OCI-LY3 (cell line): Measurements from ENCODE around the gene CHRM1.
"Not testable (repeated sequence)": the region's sequence is repeated elsewhere in the genome, so short reads cannot be mapped to it uniquely, and the experiment has no call there.

Source experiments
- H2AFZ ChIP-seq: fragments of 200-600, 300-600 bp; shearing (Covaris generic); 2 replicates; pipeline ENCODE4 v1.6.0; 2014; ENCODE audit warnings: antibody characterized with exemption, low read depth, low read length
- H3K27ac ChIP-seq: fragments of 200-600, 300-600 bp; sonication (generic); 2 replicates; pipeline ENCODE4 v1.5.1; 2014; ENCODE audit warnings: mild to moderate bottlenecking, low read length, moderate library complexity, mixed read lengths
- H3K27me3 ChIP-seq: fragments of 200-600, 300-600 bp; sonication (generic); 2 replicates; pipeline ENCODE4 v1.6.1; 2014; ENCODE audit warnings: low read depth, low read length, mixed read lengths
- H3K36me3 ChIP-seq: fragments of 200-600, 300-600 bp; sonication (generic); replicated peaks from 2 replicates; pipeline ENCODE3; 2014; ENCODE audit warnings: low read depth, low read length, mixed read lengths
- H3K4me1 ChIP-seq: fragments of 300-600, 200-600 bp; sonication (generic); 2 replicates; pipeline ENCODE4 v1.6.1; 2014; ENCODE audit warnings: low read length, mixed read lengths
- H3K4me2 ChIP-seq: fragments of 200-600, 300-600 bp; sonication (generic); 2 replicates; pipeline ENCODE4 v1.6.1; 2014; ENCODE audit warnings: low read length, mixed read lengths
- H3K4me3 ChIP-seq: fragments of 300-600, 200-600 bp; sonication (generic); 2 replicates; pipeline ENCODE4 v1.5.1; 2014; ENCODE audit warnings: antibody characterized with exemption, mild to moderate bottlenecking, low read length, moderate library complexity
- H3K79me2 ChIP-seq: fragments of 300-600, 200-600 bp; shearing (Covaris generic); 2 replicates; pipeline ENCODE4 v1.6.1; 2014; ENCODE audit warnings: mild to moderate bottlenecking, low read length, mixed read lengths
- H3K9ac ChIP-seq: fragments of 300-600, 200-600 bp; shearing (Covaris generic); 2 replicates; pipeline ENCODE4 v1.6.0; 2014; ENCODE audit warnings: mild to moderate bottlenecking, low read length, moderate library complexity
- H3K9me3 ChIP-seq: fragments of 200-600, 300-600 bp; shearing (Covaris generic); 2 replicates; pipeline ENCODE4 v1.6.1; 2014; ENCODE audit warnings: low read length, mixed read lengths; ENCODE audit not compliant: insufficient read depth
- H4K20me1 ChIP-seq: fragments of 200-600, 300-600 bp; sonication (generic); 2 replicates; pipeline ENCODE4 v1.6.1; 2016; ENCODE audit warnings: low read length, mixed read lengths; ENCODE audit not compliant: insufficient read depth
- CTCF ChIP-seq: fragments of 200-600, 300-600 bp; sonication (generic); IDR thresholded peaks from 2 replicates; pipeline ENCODE4 v1.5.1; 2014; ENCODE audit warnings: antibody characterized with exemption, low read length, low read depth
- EZH2phosphoT487 ChIP-seq: fragments of 200-600 bp; shearing (Covaris generic); IDR thresholded peaks from 2 replicates; pipeline ENCODE4 v1.6.1; 2018; ENCODE audit warnings: antibody characterized with exemption, mixed run types, low read depth

CHRM1 gene

GRCh38 chr11:62953811-62954210 lies 32.6 kb upstream of the CHRM1 start:
- Histone ChIP-seq H3K4me2 (no peak overlapping the region), H4K20me1 (no peaks in the 10 kb centered on the region), H3K79me2 (no peaks in the 10 kb centered on the region), H3K36me3 (no peaks in the 10 kb centered on the region), H3K9me3 (no peaks in the 10 kb centered on the region), H3K4me3 (no peak overlapping the region), H3K27me3 (no peaks in the 10 kb centered on the region; the same call in 1 of the 2 replicates), H2AFZ (no peak overlapping the region), H3K4me1 (no peaks in the 10 kb centered on the region), H3K27ac (no peak overlapping the region), H3K9ac (no peak overlapping the region)
- no peak for TF ChIP-seq CTCF
- no peak for TF ChIP-seq EZH2phosphoT487

DNA sequence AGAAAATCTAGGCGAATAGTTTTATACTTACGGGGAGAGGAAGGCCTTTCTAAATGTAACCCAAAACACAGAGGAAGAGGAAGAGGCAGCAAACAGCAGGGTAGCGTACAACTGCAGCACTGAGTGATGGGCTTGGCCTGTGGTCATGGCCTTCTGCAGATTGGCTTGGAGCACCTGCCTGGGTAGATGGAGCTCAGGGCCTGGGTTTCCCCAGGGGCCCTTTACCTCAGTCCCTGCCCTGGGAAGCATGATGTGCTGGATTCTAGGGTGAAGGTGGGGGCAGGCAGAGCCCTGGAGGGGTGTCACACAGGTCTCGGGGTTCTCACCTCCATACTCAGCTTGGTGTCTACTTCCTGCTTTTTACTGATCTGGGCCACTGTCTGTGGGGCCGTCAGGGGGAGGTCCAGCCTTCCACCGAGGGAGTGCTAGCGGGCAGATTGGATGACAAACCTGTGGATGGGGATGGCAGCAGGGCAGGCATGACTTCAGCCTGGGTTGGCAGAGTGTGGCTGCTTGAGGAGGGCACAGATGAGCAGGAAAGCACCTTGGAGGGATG lies 27.7 kb upstream of the CHRM1 start:
- no peak overlapping the region for H3K4me3 ChIP-seq
- peak overlapping the region; percentile 41; the same call in 1 of the 2 replicates for H2AFZ ChIP-seq
- no peaks in the 10 kb centered on the region for H3K36me3 ChIP-seq
- H4K20me1 ChIP-seq, result no peaks in the 10 kb centered on the region
- no peak overlapping the region for H3K27ac ChIP-seq
- no peaks in the 10 kb centered on the region for H3K9me3 ChIP-seq
- no peak for TF ChIP-seq CTCF
- TF ChIP-seq EZH2phosphoT487, result no peak
- H3K9ac ChIP-seq, result no peak overlapping the region
- peaks cover 12% of the 10 kb centered on the region for H3K27me3 ChIP-seq
- no peak overlapping the region for H3K4me2 ChIP-seq
- H3K79me2 ChIP-seq, result no peaks in the 10 kb centered on the region
- no peaks in the 10 kb centered on the region for H3K4me1 ChIP-seq

DNA sequence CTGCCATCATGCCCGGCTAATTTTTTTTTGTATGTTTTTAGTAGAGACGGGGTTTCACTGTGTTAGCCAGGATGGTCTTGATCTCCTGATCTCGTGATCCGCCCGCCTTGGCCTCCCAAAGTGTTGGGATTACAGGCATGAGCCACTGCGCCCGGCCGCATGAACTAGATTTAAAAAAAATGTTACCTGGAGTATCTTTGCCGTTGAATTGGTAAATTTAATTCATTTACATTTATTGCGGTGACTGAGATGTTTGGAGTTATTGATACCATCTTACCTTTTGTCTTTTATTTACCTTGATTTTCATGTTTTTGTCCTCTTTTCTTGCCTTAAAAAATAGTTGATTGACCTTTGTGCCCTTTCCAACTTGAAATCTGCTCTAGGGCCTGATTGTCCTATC lies 24.4 kb upstream of the CHRM1 start:
- not testable (repeated sequence) for H3K4me1 ChIP-seq, H4K20me1 ChIP-seq
- peaks cover 12% of the 10 kb centered on the region for H3K27me3 ChIP-seq

DNA sequence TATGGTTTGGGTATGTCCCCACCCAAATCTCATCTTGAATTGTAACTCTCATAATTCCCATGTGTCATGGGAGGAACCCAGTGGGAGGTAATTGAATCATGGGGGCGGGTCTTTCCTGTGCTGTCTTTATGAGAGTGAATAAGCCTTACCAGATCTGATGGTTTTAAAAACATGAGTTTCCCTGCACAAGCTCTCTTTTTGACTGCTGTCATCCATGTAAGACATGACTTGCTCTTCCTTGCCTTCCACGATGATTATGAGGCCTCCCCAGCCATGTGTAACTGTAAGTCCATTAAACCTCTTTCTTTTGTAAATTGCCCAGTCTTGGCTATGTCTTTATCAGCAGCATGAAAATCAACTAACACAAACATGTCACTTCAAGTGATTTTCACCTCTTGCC lies 16.4 kb upstream of the CHRM1 start:
- H3K9ac ChIP-seq, H3K4me3 ChIP-seq, H3K36me3 ChIP-seq, H4K20me1 ChIP-seq, H3K4me2 ChIP-seq, H3K4me1 ChIP-seq, H3K27me3 ChIP-seq, H3K9me3 ChIP-seq, H3K27ac ChIP-seq, H3K79me2 ChIP-seq, H2AFZ ChIP-seq: not testable (repeated sequence)

More for the DNA sequence above, 24.4 kb upstream of the CHRM1 start:
- H3K36me3 ChIP-seq, H3K9ac ChIP-seq, H3K4me3 ChIP-seq, H3K79me2 ChIP-seq, H3K4me2 ChIP-seq, H3K27ac ChIP-seq, H2AFZ ChIP-seq, H3K9me3 ChIP-seq: not testable (repeated sequence)

DNA sequence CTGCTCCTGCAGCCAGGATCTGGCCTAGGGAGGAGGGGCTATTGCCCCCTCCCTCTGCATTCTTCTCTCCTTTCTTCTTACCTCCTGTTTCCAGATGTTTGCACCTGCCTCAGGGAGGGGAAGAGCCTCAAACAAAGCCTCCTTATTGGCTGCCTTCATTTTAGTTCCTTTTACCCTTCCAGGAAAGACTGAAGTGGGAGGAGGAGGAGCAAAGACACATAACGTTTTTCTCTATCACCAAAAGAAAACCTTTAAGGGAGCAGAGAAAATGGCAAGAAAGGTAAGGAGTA lies 13.3 kb upstream of the CHRM1 start:
- Histone ChIP-seq H3K36me3 (no peaks in the 10 kb centered on the region), H3K4me2 (no peak overlapping the region), H3K9ac (no peak overlapping the region), H3K27me3 (peaks cover 5% of the 10 kb centered on the region; the same call in 1 of the 2 replicates), H3K9me3 (no peaks in the 10 kb centered on the region), H4K20me1 (no peaks in the 10 kb centered on the region), H3K79me2 (no peaks in the 10 kb centered on the region), H3K27ac (no peak overlapping the region), H2AFZ (no peak overlapping the region), H3K4me3 (no peak overlapping the region), H3K4me1 (no peaks in the 10 kb centered on the region)
- TF ChIP-seq EZH2phosphoT487, result no peak
- no peak for TF ChIP-seq CTCF
